Measurements from ENCODE around the gene HOXB3.

- TF ChIP-seq POLR2A (IDR thresholded peaks at IDR 0.05) (no peak), CTCF (IDR thresholded peaks at IDR 0.05) (no peak)
These were observed 41.3 kb downstream of the HOXB3 start for GRCh38 chr17:48548523-48549280.
